NCI-H2081 (cell line): Measurements from ENCODE around the gene PATJ.
A peak's percentile ranks its signal among the peaks of the same experiment; 100 is the strongest.

Experiments used
- DNase-seq, 2 experiments: peaks; one replicate each; lab custom pipeline; 2025; lab: John Stamatoyannopoulos, UW

PATJ gene

DNA sequence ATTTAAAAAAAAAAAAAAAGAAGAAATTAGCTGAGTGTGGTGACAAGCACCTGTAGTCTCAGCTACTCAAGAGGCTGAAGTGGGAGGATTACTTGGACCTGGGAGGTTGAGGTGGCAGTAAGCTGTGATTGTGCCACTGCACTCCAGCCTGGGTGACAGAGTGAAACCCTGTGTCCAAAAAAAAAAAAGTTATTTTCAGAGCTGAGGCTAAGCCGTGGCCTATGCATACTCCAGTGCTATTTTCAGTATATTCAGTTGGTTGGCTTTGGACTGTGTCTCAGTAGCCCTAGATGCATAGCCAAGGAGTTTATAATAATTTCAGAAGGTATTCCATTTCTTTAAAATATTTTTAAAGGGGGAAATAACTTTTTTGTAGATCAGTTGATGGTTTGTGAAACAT lies 311.9 kb downstream of the PATJ start:
- no peak for DNase-seq

DNA sequence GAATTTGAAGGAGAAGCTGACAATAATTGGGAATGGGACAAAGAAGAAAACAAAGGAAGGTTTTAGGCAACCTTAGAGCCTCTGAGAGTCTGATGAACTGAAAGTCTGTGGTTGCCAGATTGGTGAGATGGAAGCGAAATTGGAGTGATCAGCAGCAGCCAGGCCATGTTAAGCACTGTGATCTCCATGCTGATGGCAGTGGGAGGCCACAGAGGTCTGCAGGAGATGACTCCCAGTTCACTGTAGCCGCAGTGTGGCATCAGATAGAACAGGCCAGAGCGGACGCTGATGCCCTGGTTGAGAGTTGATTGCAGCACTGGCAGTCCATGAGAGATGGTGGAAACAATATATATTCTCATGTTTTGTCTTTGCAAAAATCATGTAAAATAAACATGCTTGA lies 314.9 kb downstream of the PATJ start:
- DNase-seq, result no peak

DNA sequence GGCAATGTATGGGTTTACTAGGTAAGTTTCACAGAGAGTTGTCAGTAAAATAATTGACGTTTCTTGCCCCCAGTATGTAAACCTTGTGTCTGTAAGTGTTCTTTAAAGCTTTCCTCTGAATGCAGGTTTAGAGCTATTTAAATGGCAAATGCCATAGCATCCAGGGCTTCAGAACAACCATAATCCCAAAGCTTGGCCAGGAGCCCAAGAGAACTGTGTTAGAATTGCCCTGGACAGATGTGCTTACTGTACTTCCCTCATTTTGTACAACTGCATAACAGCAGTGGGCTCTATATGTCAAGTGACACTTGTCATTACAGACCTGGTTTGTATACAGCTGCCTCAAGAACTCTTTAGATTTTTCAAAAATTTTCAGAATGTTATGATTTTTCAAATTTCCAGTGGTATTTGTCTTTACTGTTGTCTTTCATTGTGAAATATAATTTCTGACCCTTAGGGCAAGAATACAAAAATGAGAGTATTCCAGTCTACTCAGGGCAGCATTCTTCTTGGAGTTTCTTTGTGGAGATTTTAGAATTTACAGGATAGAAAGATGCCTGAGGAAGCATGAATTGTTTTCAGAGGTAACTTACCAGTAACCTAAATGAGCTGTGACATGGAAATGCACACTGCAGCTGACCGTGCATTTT lies 315.5 kb downstream of the PATJ start:
- no peak for DNase-seq

DNA sequence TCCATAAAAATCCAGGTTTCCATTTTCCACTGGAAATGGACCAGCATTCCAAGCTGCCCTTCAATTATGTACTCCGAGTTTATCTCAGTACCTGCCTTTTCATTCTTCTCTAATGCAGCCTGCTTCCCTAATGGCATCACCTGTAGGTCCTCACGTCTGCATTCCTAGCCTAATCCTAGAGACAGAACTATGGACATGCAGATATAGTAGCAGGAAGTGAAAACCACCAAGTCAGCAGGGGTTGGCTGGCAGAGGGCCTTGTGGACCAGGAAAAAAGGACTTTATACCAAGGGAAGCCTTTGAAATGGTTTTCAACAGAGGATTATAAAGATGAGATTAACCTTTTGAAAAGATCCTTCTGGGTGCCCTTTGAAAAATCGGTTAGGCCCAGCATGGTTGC lies 316.7 kb downstream of the PATJ start:
- DNase-seq, result no peak

DNA sequence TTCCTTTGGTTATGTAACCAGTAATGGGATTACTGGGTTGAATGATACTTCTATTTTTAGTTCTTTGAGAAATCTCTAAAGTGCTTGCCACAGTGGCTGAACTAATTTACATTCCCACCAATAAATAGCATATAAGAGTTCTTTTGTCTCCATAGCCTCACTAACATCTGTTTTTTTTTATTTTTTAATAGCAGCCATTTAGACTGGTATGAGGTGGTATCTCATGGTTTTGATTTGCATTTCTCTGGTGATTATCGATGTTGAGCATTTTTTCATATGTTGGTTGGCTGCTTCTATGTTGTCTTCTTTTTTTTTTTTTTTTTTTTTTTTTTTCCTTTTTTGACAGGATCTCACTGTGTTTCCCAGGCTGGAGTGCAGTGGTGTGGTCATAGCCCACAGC lies 319.8 kb downstream of the PATJ start:
- no peak for DNase-seq

DNA sequence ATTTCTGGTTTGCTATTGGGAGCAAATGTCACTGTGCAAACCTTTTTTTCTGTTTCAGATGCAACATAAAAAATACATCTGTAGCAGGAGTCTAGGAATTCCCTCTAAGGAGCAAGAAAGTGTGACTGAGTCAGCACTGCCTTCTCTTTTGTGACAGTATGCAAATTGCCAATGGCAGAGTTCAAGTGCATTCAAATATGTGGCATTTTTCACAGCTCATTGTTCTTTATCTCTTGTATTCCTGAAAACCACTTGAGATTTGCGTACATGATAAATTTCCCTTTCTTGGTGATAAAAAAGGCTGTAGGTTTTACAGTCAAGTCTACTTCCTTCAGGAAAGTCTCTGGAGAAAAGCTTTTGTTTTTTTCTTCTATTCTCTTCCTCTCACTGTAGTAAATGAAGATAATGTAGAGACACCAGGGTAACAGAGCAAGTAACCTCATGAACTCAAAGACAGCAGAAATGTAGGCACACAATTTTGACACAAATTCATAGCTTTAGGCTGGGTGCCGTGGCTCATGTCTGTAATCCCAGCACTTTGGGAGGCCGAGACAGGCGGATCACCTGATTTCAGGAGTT lies 322.6 kb downstream of the PATJ start:
- no peak for DNase-seq

DNA sequence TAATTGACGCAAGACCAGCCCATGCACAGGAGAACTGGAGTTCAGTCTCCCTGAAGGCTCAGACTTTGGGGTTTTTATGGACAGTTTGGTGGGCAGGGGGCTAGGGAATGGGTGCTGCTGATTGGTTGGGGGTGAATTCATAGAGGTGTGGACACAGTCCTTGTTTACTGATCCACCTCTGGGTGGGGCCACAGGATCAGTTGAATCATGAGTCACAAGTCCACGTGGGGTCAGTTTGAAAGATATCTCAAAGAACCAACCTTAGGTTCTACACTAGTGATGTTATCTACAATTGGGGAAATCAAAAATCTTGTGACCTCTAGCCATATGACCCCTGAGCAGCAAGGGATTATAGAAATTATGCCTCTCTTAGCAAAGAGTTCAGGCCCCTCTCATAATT lies 324.4 kb downstream of the PATJ start:
- DNase-seq, result no peak

DNA sequence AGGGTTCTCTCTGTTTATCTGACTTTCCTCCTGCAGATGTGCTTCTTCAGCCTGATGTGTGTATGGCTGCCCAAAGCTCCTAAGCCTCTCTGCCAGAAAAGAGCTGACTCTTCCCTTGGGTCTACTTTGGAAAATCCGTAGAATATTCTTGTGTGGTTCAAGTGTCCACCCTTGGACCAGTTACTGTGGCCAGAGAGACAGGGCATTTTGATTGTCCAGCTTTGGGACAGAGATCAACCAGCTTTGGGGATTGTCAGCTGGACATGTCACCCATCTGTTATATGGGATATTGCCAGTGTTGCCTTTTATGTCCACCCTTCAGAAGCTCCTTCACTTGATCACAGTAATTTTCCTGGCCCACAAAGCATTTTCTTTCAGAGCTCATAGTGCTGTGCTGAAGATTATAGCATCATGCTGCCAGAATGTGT lies 326.1 kb downstream of the PATJ start:
- no peak for DNase-seq

DNA sequence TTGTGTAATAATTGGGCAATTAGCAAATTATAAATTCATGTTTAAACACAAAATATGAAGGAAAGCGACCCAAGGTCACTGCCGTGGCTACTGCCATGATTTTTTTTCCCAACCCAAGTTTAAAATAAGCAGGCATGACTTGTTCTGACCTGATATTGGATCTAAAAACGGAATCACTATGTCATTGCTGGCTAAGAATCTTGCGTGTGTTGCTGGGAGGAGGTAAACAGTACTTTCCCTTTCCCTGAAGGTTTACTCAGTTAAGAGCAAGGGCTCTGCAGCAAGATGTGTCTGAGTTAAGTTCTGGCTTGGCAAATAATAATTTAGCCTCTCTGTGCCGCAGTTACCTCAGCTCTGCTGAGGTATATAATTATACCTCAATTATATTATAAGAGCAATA lies 326.7 kb downstream of the PATJ start:
- peak in 1 of 2 experiments; percentile 36 for DNase-seq

DNA sequence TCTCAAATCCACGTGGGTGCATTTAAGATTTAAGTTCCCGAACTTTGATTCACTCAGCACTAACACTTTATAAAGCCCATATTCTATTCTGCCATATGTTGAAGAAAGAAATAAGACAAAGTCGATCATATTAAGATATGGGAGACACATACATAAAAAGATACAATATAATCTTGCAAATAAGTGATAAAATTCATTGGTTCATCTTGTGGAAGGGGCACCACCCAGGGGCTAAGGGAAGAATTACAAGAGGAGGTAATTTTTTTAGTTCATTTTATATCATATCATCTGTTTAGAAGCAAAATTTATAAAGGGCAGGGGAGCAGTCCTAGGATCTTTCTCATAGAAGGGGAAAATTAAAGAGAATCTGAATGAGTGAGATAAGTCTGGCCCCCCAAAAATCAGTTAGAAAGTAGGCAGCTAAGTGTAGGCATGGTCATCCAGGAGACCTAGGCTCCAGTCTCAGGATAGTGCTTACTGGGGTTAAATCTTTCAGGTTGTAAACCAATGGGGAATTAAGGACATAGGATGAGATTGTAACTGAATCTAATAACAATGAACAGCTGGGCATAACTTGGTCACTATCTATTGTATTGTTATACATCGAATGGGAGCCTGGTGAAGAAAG lies 328.2 kb downstream of the PATJ start:
- DNase-seq, result no peak

DNA sequence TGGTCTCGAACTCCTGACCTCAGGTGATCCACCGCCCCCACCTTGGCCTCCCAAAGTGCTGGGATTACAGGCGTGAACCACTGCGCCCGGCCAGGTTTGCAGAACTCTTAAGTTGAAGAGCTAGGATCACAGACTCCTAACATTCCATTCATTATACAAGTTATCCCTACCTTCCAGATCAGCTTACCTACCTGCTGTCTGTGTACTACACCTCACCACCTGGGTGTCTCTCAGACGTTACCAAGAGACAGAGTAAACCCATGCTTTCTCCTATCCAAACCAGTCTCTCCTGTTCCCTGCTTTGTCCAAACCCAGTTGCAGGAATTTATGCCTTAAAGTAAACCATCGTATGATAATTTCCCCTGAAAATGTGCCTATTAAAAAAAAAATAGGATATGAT lies 329.4 kb downstream of the PATJ start:
- DNase-seq, result no peak

DNA sequence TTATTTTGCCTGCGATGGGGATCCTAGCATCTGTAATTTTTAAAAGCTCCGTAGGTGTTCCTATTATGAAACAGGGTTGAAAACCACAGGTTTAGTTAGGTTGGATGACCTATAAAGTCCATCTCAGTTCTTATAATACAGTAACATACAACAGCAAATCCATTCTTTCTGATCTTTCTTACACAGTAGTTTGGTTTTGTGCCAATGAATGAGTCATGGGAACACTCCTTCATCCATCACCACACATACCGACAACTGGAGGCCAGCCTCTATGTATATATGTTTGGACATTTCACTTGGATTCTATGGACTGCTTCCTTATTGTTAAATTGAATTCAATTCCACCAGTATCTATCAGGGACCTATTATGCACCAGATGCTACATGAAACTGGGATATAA lies 334.0 kb downstream of the PATJ start:
- peak in 1 of 2 experiments; percentile 11 for DNase-seq

DNA sequence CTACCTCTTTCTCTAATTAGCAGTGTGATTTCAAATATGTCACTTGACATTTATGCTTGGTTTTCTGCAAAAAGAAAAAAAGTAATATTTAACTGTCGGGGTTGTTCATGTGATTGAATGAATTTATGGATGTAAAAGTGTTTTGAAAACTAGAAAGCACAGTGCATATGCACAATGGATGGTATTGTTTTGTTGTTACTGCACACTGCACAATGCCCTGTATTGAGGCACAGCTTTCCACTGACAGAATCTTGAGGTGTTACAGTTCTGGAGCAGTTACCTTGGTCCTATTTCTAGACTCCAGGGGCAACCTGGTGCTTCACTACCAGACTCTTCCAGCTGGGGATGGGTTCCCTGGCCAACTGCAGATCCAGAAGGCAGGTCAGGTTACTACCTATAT lies 335.5 kb downstream of the PATJ start:
- no peak for DNase-seq

DNA sequence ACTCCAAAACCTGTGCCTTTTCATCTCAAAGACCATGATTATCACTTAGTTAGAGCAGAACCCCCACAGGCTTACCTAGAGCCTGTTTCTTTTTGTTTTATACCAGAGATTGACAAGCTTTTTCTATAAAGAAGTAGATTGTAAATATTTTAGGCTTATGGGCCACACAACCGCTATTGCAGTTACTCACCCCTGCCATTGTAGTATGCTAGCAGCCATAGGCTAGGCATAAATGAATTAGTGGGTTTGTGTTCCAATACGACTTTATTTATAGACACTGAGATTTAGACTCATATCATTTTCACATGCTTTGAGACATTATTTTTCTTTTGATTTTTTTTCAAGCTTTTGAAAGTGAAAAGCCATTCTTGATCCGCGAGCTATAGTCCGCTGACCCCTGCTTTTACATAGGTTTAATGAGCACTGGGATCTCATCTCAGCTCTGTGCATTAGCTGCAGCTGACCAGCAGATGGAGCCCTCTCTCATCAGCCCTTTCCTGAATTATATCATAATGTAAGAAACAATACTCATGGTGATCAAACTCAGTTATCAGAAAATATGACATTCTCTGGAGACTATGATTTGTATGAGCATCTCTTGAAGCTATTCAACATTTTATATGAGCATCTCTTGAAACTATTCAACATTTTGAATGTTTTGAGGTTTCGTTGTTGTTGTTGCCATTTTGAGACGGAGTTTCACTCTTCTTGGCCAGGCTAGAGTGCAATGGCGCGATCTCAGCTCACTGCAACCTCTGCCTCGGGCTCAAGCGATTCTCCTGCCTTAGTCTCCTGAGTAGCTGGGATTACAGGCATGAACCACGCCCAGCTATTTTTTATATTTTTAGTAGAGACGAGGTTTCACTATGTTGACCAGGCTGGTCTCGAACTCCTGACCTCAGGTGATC lies 340.4 kb downstream of the PATJ start:
- DNase-seq, result peak; percentile 26 to 34

DNA sequence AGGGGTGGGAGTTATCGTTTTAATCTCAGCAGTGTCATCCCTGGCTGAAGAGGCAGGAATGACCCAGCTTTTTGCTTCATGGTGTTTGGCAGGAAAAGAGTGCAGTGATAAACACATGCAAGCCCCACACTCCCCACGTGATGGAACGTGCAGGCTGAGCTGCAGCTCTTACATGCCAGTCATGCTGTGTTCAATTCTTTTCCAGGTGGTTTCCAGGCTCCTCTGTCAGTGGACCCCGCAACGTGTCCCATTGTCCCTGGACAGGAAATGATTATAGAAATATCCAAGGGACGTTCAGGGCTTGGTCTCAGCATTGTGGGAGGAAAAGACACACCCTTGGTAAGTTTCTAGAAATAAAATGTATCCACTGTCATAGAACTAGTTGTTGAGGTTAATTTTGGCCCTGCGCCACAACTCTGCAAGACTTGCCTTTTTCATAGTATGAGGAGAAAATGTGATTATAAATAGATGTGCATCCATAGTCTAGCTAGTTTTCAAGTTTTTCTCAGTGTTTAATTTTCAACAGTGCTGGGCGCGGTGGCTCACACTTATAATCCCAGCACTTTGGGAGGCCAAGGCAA lies 342.1 kb downstream of the PATJ start:
- DNase-seq, result no peak

DNA sequence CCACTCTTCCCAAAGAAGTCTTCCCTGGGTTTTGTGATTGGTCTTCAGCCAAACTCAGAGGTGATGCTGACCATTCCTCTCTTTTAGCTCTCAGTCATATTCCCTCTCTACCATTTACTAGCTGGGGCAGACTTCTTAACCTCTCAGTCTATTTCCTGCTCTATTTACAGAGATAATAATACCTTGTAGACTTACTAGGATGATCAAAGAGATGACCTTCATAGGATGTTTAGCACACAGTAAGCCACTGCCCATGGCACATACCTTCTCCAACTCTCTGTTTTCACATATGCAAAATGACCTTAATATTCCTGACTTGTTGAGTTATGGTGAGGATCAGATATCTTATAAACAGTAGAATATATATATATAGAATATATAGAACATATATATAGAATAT lies 346.2 kb downstream of the PATJ start:
- no peak for DNase-seq

DNA sequence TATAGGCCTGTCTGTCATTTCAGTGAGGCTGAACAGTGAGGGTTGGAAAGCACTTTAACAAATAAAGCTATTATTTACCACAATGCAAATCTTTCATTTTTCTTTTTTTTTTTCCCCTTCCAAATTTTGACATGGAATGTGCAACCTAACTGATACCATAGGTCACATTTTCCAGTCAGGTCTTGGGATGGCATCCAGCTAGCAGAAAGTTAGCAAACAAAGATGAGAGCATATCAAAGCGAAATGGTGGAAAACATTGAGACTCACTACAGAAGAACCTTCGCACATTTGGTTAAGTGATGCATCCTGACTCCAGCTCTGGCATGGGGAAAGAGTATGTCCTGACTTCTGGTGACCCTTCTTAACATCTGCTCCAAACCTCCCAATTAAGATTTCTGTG lies 347.3 kb downstream of the PATJ start:
- no peak for DNase-seq

DNA sequence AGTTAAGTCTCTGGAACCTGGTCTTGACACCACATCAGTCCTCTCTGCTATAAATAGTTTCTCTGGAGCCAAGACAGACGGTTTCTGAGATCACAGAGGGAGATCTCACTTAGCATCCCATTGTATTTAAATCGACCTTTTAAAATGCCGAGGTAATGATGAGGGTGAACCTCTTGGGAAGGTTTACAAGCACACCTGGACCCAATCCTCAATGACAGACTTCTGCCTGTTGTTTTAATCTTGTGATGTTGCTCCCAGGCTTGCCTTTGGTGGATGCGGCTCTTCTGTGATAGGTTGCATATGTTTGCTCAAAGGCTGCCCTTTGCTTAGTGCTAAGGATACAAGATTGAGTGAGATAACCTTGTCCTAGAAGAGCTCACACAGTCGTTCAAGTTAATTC lies 347.7 kb downstream of the PATJ start:
- DNase-seq, result no peak

DNA sequence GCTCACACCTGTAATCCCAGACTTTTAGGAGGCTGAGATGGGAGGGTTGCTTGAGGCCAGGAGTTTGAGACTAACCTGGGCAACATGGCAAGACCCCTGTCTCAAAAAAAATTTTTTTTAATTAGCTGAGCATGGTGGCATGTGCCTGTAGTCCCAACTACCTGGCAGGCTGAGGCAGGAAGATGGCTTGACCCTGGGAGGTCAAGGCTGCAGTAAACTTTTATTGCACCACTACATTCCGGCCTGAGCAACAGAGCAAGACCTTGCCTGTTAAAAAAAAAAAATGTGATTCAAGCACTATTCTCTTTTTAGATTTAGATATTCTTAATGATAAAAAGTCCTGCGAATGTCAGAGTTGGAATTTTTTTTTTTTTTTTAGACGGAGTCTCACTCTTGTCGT lies 349.8 kb downstream of the PATJ start:
- DNase-seq, result no peak

DNA sequence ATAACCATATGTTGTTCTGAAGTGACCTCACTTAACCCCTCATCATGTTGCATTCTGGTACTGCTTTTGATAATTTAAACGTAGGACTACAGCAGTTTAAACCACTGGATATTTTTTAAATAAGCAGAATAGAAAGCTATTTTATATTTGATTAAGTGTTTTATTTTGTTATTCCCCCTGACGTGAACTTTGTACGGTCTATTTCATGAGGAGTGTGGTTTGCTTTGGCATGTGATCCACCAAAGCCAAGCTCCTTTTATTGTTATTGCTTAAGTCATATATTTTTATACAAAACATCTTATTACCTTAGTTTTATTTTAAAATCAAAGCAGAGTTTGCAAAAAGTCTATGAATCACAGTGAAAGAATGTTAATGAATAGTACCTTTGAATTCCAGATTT lies 351.0 kb downstream of the PATJ start:
- no peak for DNase-seq

DNA sequence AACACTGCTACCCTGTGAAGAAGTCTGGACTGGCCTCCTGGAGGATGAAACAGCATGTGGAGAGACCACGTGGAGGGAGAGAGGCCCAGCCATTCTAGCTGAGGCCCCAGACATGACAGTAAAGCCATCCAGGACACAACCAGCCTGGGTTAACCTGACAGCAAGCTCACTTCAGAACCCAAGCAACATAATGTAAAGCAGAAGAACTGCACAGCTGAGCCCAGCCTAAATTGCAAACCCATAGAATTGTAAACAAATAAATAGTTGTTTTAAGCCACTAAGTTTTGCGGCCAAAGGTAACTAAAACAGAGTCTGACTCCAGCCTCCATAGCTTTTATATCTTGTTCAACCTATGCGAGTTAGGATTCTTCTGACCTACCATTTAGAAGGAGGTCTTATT lies 355.2 kb downstream of the PATJ start:
- no peak for DNase-seq

DNA sequence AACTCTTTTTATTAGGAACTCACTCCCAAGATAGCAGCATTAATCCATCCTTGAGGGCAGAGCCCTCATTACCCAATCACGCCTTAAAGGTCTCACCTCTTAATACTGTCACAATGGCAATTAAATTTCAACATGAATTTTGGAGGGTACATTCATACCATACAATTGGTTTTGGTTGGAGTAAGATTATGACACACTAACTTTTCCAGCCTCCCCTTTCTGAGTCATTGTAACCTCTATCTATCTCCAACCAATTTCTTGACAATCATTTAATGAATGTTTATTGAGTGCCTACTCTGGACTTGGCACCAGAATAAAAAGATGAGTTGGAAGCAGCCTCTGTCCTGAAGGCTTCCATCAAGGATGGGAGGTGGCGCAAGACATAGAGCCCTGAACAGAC lies 358.2 kb downstream of the PATJ start:
- DNase-seq, result no peak
